CD14-positive monocyte (primary cell): ENCODE data around the gene ELAVL1. TPM values are rescaled to one million over a fixed set of nuclear protein-coding genes. Genes with fewer than 3 reads are reported as not detected.
A peak's percentile ranks its signal among the peaks of the same experiment; 100 is the strongest.

Experiments used
- DNase-seq, 3 donors: peaks; one replicate each; pipeline ENCODE4 v3.0.0-alpha.2; 2011 to 2022
- H2AFZ ChIP-seq: 2 replicates; pipeline ENCODE4 v1.6.0; 2012; ENCODE audit warnings: mild to moderate bottlenecking, low read depth, low read length, inconsistent platforms; ENCODE audit not compliant: insufficient read depth, poor library complexity, severe bottlenecking
- H3K27ac ChIP-seq, 2 donors: 1 replicate in 1 of 2; 2 replicates in 1 of 2; pipeline ENCODE4 v1.5.1; 2012 to 2013; ENCODE audit warnings: low read length in 2 of 2, control low read depth in 1 of 2, inconsistent platforms in 1 of 2, low read depth in 1 of 2, mild to moderate bottlenecking in 1 of 2
- H3K27me3 ChIP-seq, 2 donors: one replicate each; pipeline versions ENCODE4 v1.6.0 to v1.6.1; 2011 to 2013; ENCODE audit warnings: low read length in 2 of 2; ENCODE audit not compliant: control insufficient read depth in 2 of 2, insufficient read depth in 2 of 2
- H3K36me3 ChIP-seq, 2 donors: replicated peaks in 1 of 2; 1 replicate in 1 of 2; 2 replicates in 1 of 2; pipeline versions ENCODE4 v1.5.1 to v1.6.1; 2012 to 2013; ENCODE audit warnings: low read length in 2 of 2, control low read depth in 1 of 2, inconsistent platforms in 1 of 2, mild to moderate bottlenecking in 1 of 2; ENCODE audit not compliant: insufficient read depth in 2 of 2, control insufficient read depth in 1 of 2
- H3K4me1 ChIP-seq, 2 donors: 1 replicate in 1 of 2; 2 replicates in 1 of 2; pipeline versions ENCODE4 v1.5.1 to v1.6.1; 2012 to 2013; ENCODE audit warnings: low read length in 2 of 2, control low read depth in 1 of 2, inconsistent platforms in 1 of 2, mild to moderate bottlenecking in 1 of 2, moderate library complexity in 1 of 2; ENCODE audit not compliant: insufficient read depth in 2 of 2, control insufficient read depth in 1 of 2
- H3K4me2 ChIP-seq: replicated peaks from 2 replicates; pipeline ENCODE3; 2012; ENCODE audit warnings: low read length, moderate library complexity, mild to moderate bottlenecking; ENCODE audit not compliant: poor library complexity, severe bottlenecking; ENCODE audit errors: extremely low read depth
- H3K4me3 ChIP-seq, 3 experiments: fragments of 200-600 bp in 1 of 3; sonication (generic) in 1 of 3; replicated peaks in 1 of 3; 1 replicate in 2 of 3; 2 replicates in 1 of 3; pipeline ENCODE4 v1.5.1; 2011 to 2013; ENCODE audit warnings: low read length in 3 of 3, mild to moderate bottlenecking in 3 of 3, control low read depth in 2 of 3, low read depth in 2 of 3, inconsistent platforms in 1 of 3, moderate library complexity in 1 of 3
- H3K79me2 ChIP-seq: 2 replicates; pipeline ENCODE4 v1.6.0; 2012; ENCODE audit warnings: mild to moderate bottlenecking, control low read depth, inconsistent platforms, low read length, moderate library complexity; ENCODE audit not compliant: insufficient read depth
- H3K9ac ChIP-seq: 2 replicates; pipeline ENCODE4 v1.6.0; 2017; ENCODE audit warnings: low read length, mild to moderate bottlenecking; ENCODE audit not compliant: insufficient read depth, poor library complexity, severe bottlenecking
- H3K9me3 ChIP-seq, 2 donors: replicated peaks in 1 of 2; 1 replicate in 1 of 2; 2 replicates in 1 of 2; pipeline versions ENCODE4 v1.5.1 to v1.6.1; 2012 to 2013; ENCODE audit warnings: low read length in 2 of 2, control low read depth in 1 of 2; ENCODE audit not compliant: control insufficient read depth in 1 of 2, insufficient read depth in 1 of 2
- H4K20me1 ChIP-seq: 2 replicates; pipeline ENCODE4 v1.6.0; 2012; ENCODE audit warnings: mild to moderate bottlenecking, low read length, control low read depth, moderate library complexity; ENCODE audit not compliant: insufficient read depth
- H3K27ac Mint-ChIP-seq, 7 donors: one replicate each; pipeline ENCODE4 v1.8.0; 2020; ENCODE audit warnings: mild to moderate bottlenecking in 7 of 7, mixed read lengths in 7 of 7, moderate library complexity in 6 of 7, inconsistent platforms in 2 of 7
- H3K27me3 Mint-ChIP-seq, 3 donors: one replicate each; pipeline ENCODE4 v1.8.0; 2021 to 2022; ENCODE audit warnings: low read depth in 3 of 3, mild to moderate bottlenecking in 3 of 3, mixed read lengths in 3 of 3, moderate library complexity in 3 of 3, inconsistent platforms in 1 of 3
- H3K36me3 Mint-ChIP-seq, 2 donors: one replicate each; pipeline ENCODE4 v1.8.0; 2020; ENCODE audit warnings: mixed read lengths in 2 of 2, inconsistent platforms in 1 of 2, mild to moderate bottlenecking in 1 of 2
- H3K4me1 Mint-ChIP-seq: one replicate; pipeline ENCODE4 v1.8.0; 2020; ENCODE audit warnings: mild to moderate bottlenecking, mixed read lengths
- H3K4me3 Mint-ChIP-seq, 2 donors: one replicate each; pipeline ENCODE4 v1.8.0; 2020; ENCODE audit warnings: mild to moderate bottlenecking in 2 of 2, mixed read lengths in 2 of 2, moderate library complexity in 1 of 2
- H3K9me3 Mint-ChIP-seq, 7 donors: one replicate each; pipeline ENCODE4 v1.8.0; 2020 to 2022; ENCODE audit warnings: mixed read lengths in 7 of 7, mild to moderate bottlenecking in 6 of 7, moderate library complexity in 6 of 7, inconsistent platforms in 2 of 7
- CTCF ChIP-seq: fragments of 200-600 bp; IDR thresholded peaks from one replicate; pipeline ENCODE4 v1.8.0; 2022; ENCODE audit warnings: antibody characterized with exemption, mild to moderate bottlenecking
- WGBS: methylation state at CpG from one replicate; pipeline ENCODE4 v1.1.5; 2013; ENCODE audit warnings: missing lambda C conversion rate; ENCODE audit not compliant: insufficient coverage; 5-methylcytosine and 5-hydroxymethylcytosine counted together
- intact Hi-C, 2 donors: fragments of 100-400 bp; cut with micrococcal nuclease; formaldehyde crosslinking; loops; one replicate each; pipeline versions ENCODE4 v1.15.0 to v1.15.1; 2023
- polyA plus RNA-seq, 3 donors: library from polyadenylated mRNA; depleted of rRNA in 1 of 3; unstranded in 2 of 3; stranded (reverse) in 1 of 3; fragments of 300-500 nt in 2 of 3; fragments of >200 nt in 1 of 3; fragmentation: Illumina TruSeq in 2 of 3; gene quantifications; 1 replicate in 2 of 3; 2 replicates in 1 of 3; pipeline ENCODE4 v1.2.3, GENCODE V29; 2012 to 2021

The ELAVL1 gene
- polyA plus RNA-seq, 3 donors, result 25.1 to 31.1 (median 30.7) TPM

- Histone ChIP-seq H3K9ac (no peak within 1 kb of the TSS), H3K79me2 (no peaks in the 10 kb centered on the region), H3K4me2 (peak within 1 kb of the TSS; percentile 70), H3K36me3 (peaks cover 22 to 25% of the 10 kb centered on the region in 2 donors), H2AFZ (peak within 1 kb of the TSS; percentile 31), H4K20me1 (peaks cover 7% of the 10 kb centered on the region), H3K9me3 (no peaks in the 10 kb centered on the region), H3K27me3 (no peaks in the 10 kb centered on the region), H3K27ac (no peak within 1 kb of the TSS), H3K4me3 (peak within 1 kb of the TSS in 1 of 3 experiments; percentile 59), H3K4me1 (peaks cover 16 to 27% of the 10 kb centered on the region in 2 donors)
- no peak for TF ChIP-seq CTCF
- Mint-ChIP-seq H3K9me3 (peaks cover 0 to 2% (median 1%) of the 10 kb centered on the region in 7 donors), H3K4me1 (peaks cover 16% of the 10 kb centered on the region), H3K27me3 (peaks cover 13 to 19% (median 13%) of the 10 kb centered on the region in 3 donors), H3K36me3 (peaks cover 24 to 32% of the 10 kb centered on the region in 2 donors), H3K27ac (peak within 1 kb of the TSS in 3 of 7 donors; percentile 30 to 73 (median 45)), H3K4me3 (peak within 1 kb of the TSS; percentile 72 to 91)
- WGBS, result 21% methylated on average over 55 of the region's 65 CpGs
- DNase-seq, result peak in 2 of 3 donors; percentile 30 to 48
- intact Hi-C loops, result loop anchor here in 1 of 2 donors (10.0 kb wide), 1 partner anchor 1889 kb away; the partner anchor contains the start of gene FBXL12
Measured at GRCh38 chr19:7926021-7926726, 79.3 kb downstream of the ELAVL1 start, which contains the start of gene CTXN1. CTXN1 (minus strand) TSS chr19:7926135; CDS start chr19:7925538, 597 bp downstream.

DNA sequence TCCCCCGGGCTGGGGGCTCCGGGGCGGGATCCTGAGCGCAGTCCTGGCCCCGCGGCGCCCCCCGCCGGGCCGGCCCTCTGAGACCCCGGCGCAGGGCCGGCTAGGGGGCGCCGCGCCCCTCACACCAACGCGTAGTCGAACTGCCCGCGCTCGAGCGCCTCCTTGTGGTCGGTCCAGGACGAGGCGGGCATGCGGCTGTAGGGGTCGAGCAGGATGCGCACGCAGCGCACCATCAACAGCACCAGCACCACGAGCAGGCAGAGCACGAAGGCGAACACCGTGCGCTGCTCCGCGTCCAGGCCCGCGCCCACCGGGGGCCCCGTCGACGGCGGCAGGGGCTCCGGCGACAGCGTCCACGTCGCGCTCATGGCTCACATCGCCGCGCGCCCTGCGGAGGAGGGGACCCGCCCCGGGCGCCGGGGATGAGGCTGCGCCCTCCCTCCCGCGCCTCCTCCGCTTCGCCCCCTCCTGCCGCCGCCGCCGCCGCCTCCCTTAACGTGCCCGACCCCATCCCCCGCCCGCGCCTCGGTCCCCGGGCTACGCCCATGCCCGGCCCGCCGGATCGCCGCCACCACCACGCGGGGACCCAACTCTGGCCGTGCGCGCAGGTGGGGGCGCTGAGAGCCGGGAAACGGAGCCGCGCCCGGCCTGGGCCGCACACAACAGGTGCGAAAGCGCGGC is 80.1 kb downstream of the ELAVL1 start:
- no peak overlapping the region for H3K27ac ChIP-seq

More for the DNA sequence above, 80.1 kb downstream of the ELAVL1 start:
- Mint-ChIP-seq H3K4me3 (peak overlapping the region; percentile 72 to 91), H3K27ac (peak overlapping the region in 2 of 7 donors; percentile 30 to 73), H3K4me1 (peaks cover 20% of the 10 kb centered on the region), H3K9me3 (peaks cover 0 to 2% (median 1%) of the 10 kb centered on the region in 7 donors), H3K36me3 (peaks cover 17 to 24% of the 10 kb centered on the region in 2 donors), H3K27me3 (peaks cover 13 to 19% (median 14%) of the 10 kb centered on the region in 3 donors)
- no peaks in the 10 kb centered on the region for H3K79me2 ChIP-seq
- H3K4me3 ChIP-seq, result peak overlapping the region in 1 of 3 experiments; percentile 59
- TF ChIP-seq CTCF, result peak; percentile 97
- peaks cover 7% of the 10 kb centered on the region for H4K20me1 ChIP-seq
- no peak overlapping the region for H3K9ac ChIP-seq
- peak; percentile 49 to 65 (median 51) for DNase-seq
- under 1% methylated on average over 94 of the region's 98 CpGs for WGBS
- no peaks in the 10 kb centered on the region for H3K9me3 ChIP-seq
- H3K36me3 ChIP-seq, result peaks cover 14 to 16% of the 10 kb centered on the region in 2 donors
- H3K4me2 ChIP-seq, result peak overlapping the region; percentile 70
- H3K4me1 ChIP-seq, result peaks cover 18 to 30% of the 10 kb centered on the region in 2 donors
- no peaks in the 10 kb centered on the region for H3K27me3 ChIP-seq
- H2AFZ ChIP-seq, result peak overlapping the region; percentile 31
- intact Hi-C loops, result loop anchor here in 1 of 2 donors (10.0 kb wide), 1 partner anchor 1889 kb away; the partner anchor contains the start of gene FBXL12
